CD4-positive, CD25-positive, alpha-beta regulatory T cell (primary cell): ENCODE measurements around the gene LMO2. TPM values are rescaled to one million over a fixed set of nuclear protein-coding genes. Genes with fewer than 3 reads are reported as not detected.
"Not testable (repeated sequence)": the region's sequence is repeated elsewhere in the genome, so short reads cannot be mapped to it uniquely, and the experiment has no call there.

ENCODE experiments used
- ATAC-seq, 2 donors: fragments of 150-1000 bp; cut with Tn5 transposase; one replicate each; pipeline ENCODE4 v1.10.0; 2021; ENCODE audit warnings: low read depth in 2 of 2, moderate number of reproducible peaks in 2 of 2, moderate library complexity in 1 of 2
- DNase-seq, 3 donors: peaks; one replicate each; pipeline versions ENCODE4 v3.0.0 to v3.0.0-alpha.2; 2012 to 2022; ENCODE audit warnings: mixed read lengths in 1 of 3
- H3K27ac ChIP-seq: one replicate; pipeline ENCODE4 v1.7.0; 2013; ENCODE audit warnings: mild to moderate bottlenecking, low read length; ENCODE audit not compliant: insufficient read depth, poor library complexity, severe bottlenecking
- H3K27me3 ChIP-seq: one replicate; pipeline ENCODE4 v1.7.0; 2013; ENCODE audit warnings: low read length; ENCODE audit not compliant: control insufficient read depth, insufficient read depth
- H3K36me3 ChIP-seq: one replicate; pipeline ENCODE4 v1.7.0; 2013; ENCODE audit warnings: mild to moderate bottlenecking, low read length, moderate library complexity; ENCODE audit not compliant: control insufficient read depth, insufficient read depth
- H3K4me1 ChIP-seq: 2 replicates; pipeline ENCODE4 v1.7.0; 2013; ENCODE audit warnings: mild to moderate bottlenecking, low read length; ENCODE audit not compliant: insufficient read depth, control insufficient read depth, poor library complexity, severe bottlenecking
- H3K4me3 ChIP-seq: one replicate; pipeline ENCODE4 v1.7.0; 2013; ENCODE audit warnings: low read depth, mild to moderate bottlenecking, low read length, moderate library complexity
- H3K9me3 ChIP-seq, 2 experiments: 1 replicate in 1 of 2; 2 replicates in 1 of 2; pipeline ENCODE4 v1.7.0; 2013; ENCODE audit warnings: low read length in 2 of 2, mild to moderate bottlenecking in 1 of 2, moderate library complexity in 1 of 2; ENCODE audit not compliant: control insufficient read depth in 2 of 2
- H3K27ac Mint-ChIP-seq, 3 donors: one replicate each; pipeline ENCODE4 v1.8.0; 2020 to 2022; ENCODE audit warnings: mild to moderate bottlenecking in 3 of 3, mixed read lengths in 3 of 3, moderate library complexity in 2 of 3
- H3K27me3 Mint-ChIP-seq: one replicate; pipeline ENCODE4 v1.8.0; 2022; ENCODE audit warnings: mild to moderate bottlenecking, mixed read lengths
- H3K36me3 Mint-ChIP-seq: one replicate; pipeline ENCODE4 v1.8.0; 2020; ENCODE audit warnings: mixed read lengths
- H3K4me1 Mint-ChIP-seq, 4 donors: one replicate each; pipeline ENCODE4 v1.8.0; 2020 to 2022; ENCODE audit warnings: mixed read lengths in 4 of 4, mild to moderate bottlenecking in 1 of 4
- H3K4me3 Mint-ChIP-seq, 4 donors: one replicate each; pipeline ENCODE4 v1.8.0; 2020 to 2022; ENCODE audit warnings: mild to moderate bottlenecking in 4 of 4, mixed read lengths in 4 of 4, moderate library complexity in 3 of 4
- H3K9me3 Mint-ChIP-seq, 7 donors: one replicate each; pipeline ENCODE4 v1.8.0; 2020 to 2022; ENCODE audit warnings: mixed read lengths in 7 of 7, mild to moderate bottlenecking in 3 of 7, moderate library complexity in 2 of 7
- polyA plus RNA-seq, 4 donors: library from polyadenylated mRNA; unstranded; fragments of 300-500 nt; fragmentation: Illumina TruSeq; gene quantifications; one replicate each; pipeline ENCODE4 v1.2.3, GENCODE V29; 2021
- total RNA-seq: library from RNA; stranded (reverse); gene quantifications from one replicate; pipeline ENCODE4 v1.2.3, GENCODE V29; 2022

LMO2 gene
- total and polyA plus RNA-seq, 5 donors from 2014 or later: 0.13 to 1.9 TPM; not detected in 3

DNA sequence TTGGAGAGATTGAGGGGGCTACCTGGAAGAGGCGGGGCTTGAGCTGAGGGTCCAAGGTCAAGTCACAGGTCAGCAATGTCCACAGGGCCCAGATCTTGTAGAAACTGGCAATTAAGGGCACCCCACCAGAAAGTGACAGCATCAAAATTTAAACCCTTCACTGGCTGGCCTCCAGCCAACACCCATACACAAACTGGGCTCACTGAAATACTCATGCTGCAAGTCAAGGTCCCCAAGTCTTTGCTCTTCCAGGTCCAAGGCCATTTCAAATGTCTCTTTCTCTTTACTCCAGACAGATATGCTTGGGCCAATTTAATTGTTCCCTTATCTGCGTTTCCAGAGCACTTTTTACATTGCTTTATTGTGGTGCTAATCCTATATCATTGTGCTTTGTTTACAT, 36.4 kb downstream of the LMO2 start:
- Mint-ChIP-seq H3K27ac (no peak overlapping the region), H3K27me3 (peaks cover 75% of the 10 kb centered on the region), H3K4me1 (peaks cover 0 to 2% (median 0%) of the 10 kb centered on the region in 4 donors), H3K9me3 (peaks cover 0 to 2% (median 0%) of the 10 kb centered on the region in 7 donors), H3K4me3 (no peak overlapping the region), H3K36me3 (no peaks in the 10 kb centered on the region)
- Histone ChIP-seq H3K4me1 (no peaks in the 10 kb centered on the region), H3K27me3 (peaks cover 21% of the 10 kb centered on the region), H3K36me3 (no peaks in the 10 kb centered on the region), H3K9me3 (no peaks in the 10 kb centered on the region), H3K4me3 (no peak overlapping the region), H3K27ac (no peak overlapping the region)
- ATAC-seq (no peak), DNase-seq (no peak)

DNA sequence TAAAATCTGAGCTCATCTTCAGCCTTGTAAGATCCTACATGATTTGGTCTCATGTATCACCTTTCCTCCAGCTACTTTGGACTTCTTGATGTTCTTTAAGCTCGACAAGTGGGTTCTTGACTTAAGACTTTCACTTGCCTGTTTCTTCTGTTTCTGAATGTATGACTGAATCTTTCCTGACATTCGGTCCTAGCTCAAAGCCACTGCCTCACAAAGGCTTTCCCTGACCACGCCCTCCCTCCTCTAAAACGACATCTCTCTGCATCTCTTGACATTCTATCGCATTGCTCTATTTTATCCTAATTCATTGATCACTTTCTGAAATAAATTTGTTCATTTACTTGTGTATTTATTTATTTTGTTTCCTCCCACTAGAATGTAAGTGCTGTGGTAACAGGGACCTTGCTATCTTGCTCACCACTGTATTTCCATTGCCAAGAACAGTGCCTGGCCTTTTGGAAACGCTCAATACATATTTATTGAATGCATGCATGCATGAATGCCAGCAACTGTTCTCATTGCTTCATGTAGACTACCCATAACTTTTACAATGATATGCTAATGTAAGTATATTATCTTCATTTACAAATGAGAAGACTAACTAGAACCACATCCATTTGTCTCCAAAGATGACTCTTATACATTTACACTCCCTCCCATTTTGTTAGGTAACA, 43.0 kb downstream of the LMO2 start:
- no peak for DNase-seq
- no peaks in the 10 kb centered on the region for H3K4me1 ChIP-seq

DNA sequence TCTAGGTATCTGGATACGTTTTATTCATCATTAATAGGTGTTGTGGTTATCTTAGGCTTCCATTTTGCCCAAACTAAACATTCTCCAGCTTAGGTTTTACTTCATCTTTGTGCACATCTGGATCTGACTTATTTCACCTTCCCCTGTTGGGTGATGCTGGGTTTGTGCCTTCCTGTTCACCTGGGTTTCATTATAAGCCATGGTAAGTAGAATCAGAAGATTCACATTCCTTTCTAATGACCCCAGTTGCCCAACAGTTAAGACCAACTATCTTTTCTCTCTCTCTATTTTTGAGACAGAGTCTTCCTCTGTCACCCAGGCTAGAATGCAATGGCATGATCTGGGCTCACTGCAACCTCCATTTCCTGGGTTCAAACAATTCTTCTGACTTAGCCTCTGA, 44.6 kb downstream of the LMO2 start:
- H3K27me3 Mint-ChIP-seq: peaks cover 30% of the 10 kb centered on the region
- Histone ChIP-seq H3K36me3 (no peaks in the 10 kb centered on the region), H3K27me3 (peaks cover 14% of the 10 kb centered on the region), H3K4me3 (no peak overlapping the region), H3K4me1 (no peaks in the 10 kb centered on the region), H3K9me3 (no peaks in the 10 kb centered on the region), H3K27ac (no peak overlapping the region)
- DNase-seq: no peak
- no peak overlapping the region for H3K27ac Mint-ChIP-seq
- peaks cover 0 to under 1% (median 0%) of the 10 kb centered on the region in 7 donors for H3K9me3 Mint-ChIP-seq
- no peak for ATAC-seq
- H3K4me1 Mint-ChIP-seq: no peaks in the 10 kb centered on the region
- no peaks in the 10 kb centered on the region for H3K36me3 Mint-ChIP-seq
- no peak overlapping the region for H3K4me3 Mint-ChIP-seq

More for the DNA sequence above, 43.0 kb downstream of the LMO2 start:
- H3K27ac ChIP-seq: no peak overlapping the region
- no peak for ATAC-seq
- H3K36me3 Mint-ChIP-seq: no peaks in the 10 kb centered on the region
- no peaks in the 10 kb centered on the region for H3K36me3 ChIP-seq
- H3K4me1 Mint-ChIP-seq: no peaks in the 10 kb centered on the region
- H3K4me3 Mint-ChIP-seq: no peak overlapping the region
- H3K27me3 Mint-ChIP-seq: peaks cover 34% of the 10 kb centered on the region
- no peak overlapping the region for H3K4me3 ChIP-seq
- H3K9me3 Mint-ChIP-seq: no peaks in the 10 kb centered on the region
- H3K9me3 ChIP-seq: no peaks in the 10 kb centered on the region
- H3K27ac Mint-ChIP-seq: no peak overlapping the region
- peaks cover 14% of the 10 kb centered on the region for H3K27me3 ChIP-seq

DNA sequence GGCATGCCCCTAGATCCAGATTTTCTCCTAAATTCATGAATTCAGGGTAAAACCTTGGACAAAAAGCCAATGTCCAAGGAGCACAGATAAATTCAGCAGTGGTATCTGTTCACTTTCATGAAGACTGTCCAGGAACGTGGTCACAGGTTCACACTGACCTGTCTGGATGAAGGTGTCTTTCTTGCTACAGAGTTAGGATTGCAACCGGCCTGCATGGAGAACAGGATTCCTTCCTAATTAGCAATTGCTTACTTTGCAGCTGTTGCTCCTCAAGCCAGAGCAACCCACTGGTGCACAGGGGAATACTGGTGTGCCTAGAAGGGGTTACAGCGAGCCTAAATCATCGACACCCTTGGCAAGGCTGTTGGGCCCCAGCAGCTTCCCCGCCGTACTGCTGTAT, 47.6 kb downstream of the LMO2 start:
- no peaks in the 10 kb centered on the region for H3K36me3 Mint-ChIP-seq

DNA sequence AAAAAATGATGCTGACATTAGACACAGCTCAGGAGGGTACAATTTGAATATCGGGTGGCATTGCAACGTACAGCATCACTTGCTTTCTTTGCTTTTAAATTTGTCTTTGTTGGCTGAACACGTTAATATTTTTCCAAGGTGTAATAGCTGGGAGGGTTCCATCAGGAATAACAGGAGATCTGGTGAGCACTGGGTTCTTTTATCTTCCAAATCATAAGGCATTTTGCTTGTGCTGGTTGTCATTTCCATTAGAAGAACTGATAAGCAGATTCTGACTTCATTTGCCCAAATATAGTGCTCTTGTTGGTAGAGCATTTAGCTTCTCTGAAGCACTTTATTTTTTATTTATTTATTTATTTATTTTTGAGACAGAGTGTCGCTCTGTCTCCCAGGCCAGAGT, 48.9 kb downstream of the LMO2 start:
- Histone ChIP-seq H3K36me3 (no peaks in the 10 kb centered on the region), H3K27ac (no peak overlapping the region), H3K4me1 (no peaks in the 10 kb centered on the region), H3K9me3 (no peaks in the 10 kb centered on the region), H3K4me3 (no peak overlapping the region), H3K27me3 (peaks cover 8% of the 10 kb centered on the region)
- Mint-ChIP-seq H3K4me3 (no peak overlapping the region), H3K36me3 (no peaks in the 10 kb centered on the region), H3K27me3 (peaks cover 25% of the 10 kb centered on the region), H3K4me1 (no peaks in the 10 kb centered on the region), H3K27ac (no peak overlapping the region), H3K9me3 (peaks cover 0 to 1% (median 0%) of the 10 kb centered on the region in 7 donors)
- no peak for DNase-seq
- ATAC-seq: no peak

More for the DNA sequence above, 47.6 kb downstream of the LMO2 start:
- Histone ChIP-seq H3K4me1 (no peaks in the 10 kb centered on the region), H3K27me3 (peaks cover 13% of the 10 kb centered on the region), H3K36me3 (no peaks in the 10 kb centered on the region), H3K9me3 (no peaks in the 10 kb centered on the region), H3K27ac (no peak overlapping the region), H3K4me3 (no peak overlapping the region)
- Mint-ChIP-seq H3K9me3 (peaks cover 0 to 1% (median 0%) of the 10 kb centered on the region in 7 donors), H3K4me1 (no peaks in the 10 kb centered on the region), H3K4me3 (no peak overlapping the region), H3K27ac (no peak overlapping the region), H3K27me3 (peaks cover 22% of the 10 kb centered on the region)
- DNase-seq: no peak
- ATAC-seq: no peak

DNA sequence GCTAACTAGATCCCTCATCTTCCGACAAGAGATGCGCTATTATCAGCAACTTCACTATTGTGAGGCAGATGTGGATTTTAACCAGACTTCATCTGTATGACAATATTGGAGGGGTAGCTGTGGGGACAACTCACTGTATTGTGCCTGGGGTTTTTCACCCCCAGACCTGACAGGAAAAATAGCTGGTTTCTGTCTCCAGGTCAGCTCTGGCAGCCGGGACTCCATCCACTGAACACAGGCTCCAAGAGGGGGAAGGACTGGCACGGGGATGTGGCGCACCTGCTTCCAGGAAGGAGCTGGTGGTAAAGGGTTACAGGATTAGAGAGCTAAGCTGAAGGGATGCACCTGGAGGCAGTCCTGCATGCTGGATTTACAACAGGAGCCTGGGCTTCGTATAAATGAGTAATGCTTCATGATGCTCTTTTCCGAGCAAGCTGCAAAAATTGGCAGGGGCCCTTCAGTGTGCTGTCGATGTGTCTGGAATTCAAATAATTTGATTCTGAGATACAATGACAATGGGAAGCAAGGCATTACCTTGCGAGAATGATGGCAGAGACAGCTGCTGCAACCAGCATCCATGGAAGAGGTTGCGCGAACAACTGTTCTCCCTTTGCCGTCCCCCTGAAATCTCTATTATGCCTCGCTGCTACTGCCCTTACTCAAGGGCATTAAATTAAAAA, 49.5 kb downstream of the LMO2 start:
- no peak overlapping the region for H3K4me3 ChIP-seq
- DNase-seq (no peak), ATAC-seq (no peak)
- H3K9me3 ChIP-seq: no peaks in the 10 kb centered on the region
- Mint-ChIP-seq H3K4me1 (no peaks in the 10 kb centered on the region), H3K9me3 (peaks cover 0 to 1% (median 0%) of the 10 kb centered on the region in 7 donors), H3K27me3 (peaks cover 25% of the 10 kb centered on the region), H3K36me3 (no peaks in the 10 kb centered on the region), H3K27ac (no peak overlapping the region), H3K4me3 (no peak overlapping the region)
- no peaks in the 10 kb centered on the region for H3K4me1 ChIP-seq
- H3K27ac ChIP-seq: no peak overlapping the region
- no peaks in the 10 kb centered on the region for H3K36me3 ChIP-seq
- H3K27me3 ChIP-seq: peaks cover 8% of the 10 kb centered on the region

DNA sequence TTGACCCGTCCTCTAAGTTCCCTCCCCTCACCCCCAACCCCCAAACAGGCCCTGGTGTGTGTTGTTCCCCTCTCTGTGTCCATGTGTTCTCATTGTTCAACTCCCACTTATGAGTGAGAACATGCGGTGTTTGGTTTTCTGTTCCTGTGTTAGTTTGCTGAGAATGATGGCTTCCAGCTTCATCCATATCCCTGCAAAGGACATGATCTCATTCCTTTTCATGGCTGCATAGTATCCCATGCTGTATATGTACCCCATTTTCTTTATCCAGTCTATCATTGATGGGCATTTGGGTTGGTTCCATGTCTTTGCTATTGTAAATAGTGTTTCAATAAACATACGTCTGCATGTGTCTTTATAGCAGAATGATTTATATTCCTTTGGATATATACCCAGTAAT, 53.6 kb downstream of the LMO2 start:
- H3K9me3 ChIP-seq, H3K9me3 Mint-ChIP-seq, H3K36me3 ChIP-seq, ATAC-seq, H3K4me3 ChIP-seq, H3K4me3 Mint-ChIP-seq, H3K27ac Mint-ChIP-seq, H3K36me3 Mint-ChIP-seq, H3K27ac ChIP-seq, DNase-seq, H3K4me1 ChIP-seq, H3K4me1 Mint-ChIP-seq: not testable (repeated sequence)
- peaks cover 22% of the 10 kb centered on the region for H3K27me3 Mint-ChIP-seq
- peaks cover 14% of the 10 kb centered on the region for H3K27me3 ChIP-seq

DNA sequence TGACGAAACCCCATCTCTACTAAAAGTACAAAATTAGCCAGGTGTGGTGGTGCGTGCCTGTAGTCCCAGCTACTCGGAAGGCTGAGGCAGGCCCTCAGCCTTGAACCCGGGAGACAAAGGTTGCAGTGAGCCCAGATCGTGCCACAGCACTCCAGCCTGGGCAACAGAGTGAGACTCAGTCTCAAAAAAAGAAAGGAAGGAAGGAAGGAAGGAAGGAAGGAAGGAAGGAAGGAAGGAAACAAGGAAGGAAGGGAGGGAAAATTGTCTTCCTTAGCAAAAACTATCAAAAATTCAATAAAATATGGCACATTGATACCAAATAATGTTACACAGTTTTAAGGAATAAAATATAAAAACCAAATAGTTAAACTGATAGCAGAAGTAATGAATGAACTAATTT, 54.5 kb downstream of the LMO2 start:
- H3K4me3 ChIP-seq, H3K36me3 ChIP-seq, DNase-seq, H3K4me1 Mint-ChIP-seq, H3K4me3 Mint-ChIP-seq, H3K27ac Mint-ChIP-seq, H3K9me3 Mint-ChIP-seq, ATAC-seq, H3K36me3 Mint-ChIP-seq, H3K9me3 ChIP-seq, H3K4me1 ChIP-seq, H3K27ac ChIP-seq: not testable (repeated sequence)
- H3K27me3 ChIP-seq: peaks cover 14% of the 10 kb centered on the region
- H3K27me3 Mint-ChIP-seq: peaks cover 28% of the 10 kb centered on the region
